RWPE1 (cell line): Measurements from ENCODE around the gene UFSP1.
"Not testable (repeated sequence)": the region's sequence is repeated elsewhere in the genome, so short reads cannot be mapped to it uniquely, and the experiment has no call there.

ENCODE experiments used
- CTCF ChIA-PET: fragments of 350-600 bp; sonication (Branson Sonifier 250); formaldehyde crosslinking; extraction: SDS; loops from one replicate; lab custom pipeline; 2021; lab: Yijun Ruan, JAX
- POLR2A ChIA-PET: fragments of 400-600 bp; formaldehyde crosslinking; extraction: SDS; loops from one replicate; lab custom pipeline; 2020; ENCODE audit warnings: antibody characterized with exemption; ENCODE audit not compliant: low non-redundant PET; lab: Yijun Ruan, JAX
- DNase-seq: peaks from one replicate; pipeline ENCODE4 v3.0.0; 2012; ENCODE audit warnings: low spot score
- H3K27ac ChIP-seq: fragments of 450-650 bp; 2 replicates; pipeline ENCODE4 v1.5.1; 2017
- TF ChIP-seq, protein P1 (sequence below): fragments of 450-650 bp; conservative IDR thresholded peaks from 2 replicates; pipeline ENCODE4 v1.5.1; 2017; ENCODE audit warnings: low read depth, mild to moderate bottlenecking

Gene UFSP1

GRCh38 chr7:100888988-100889750, at the start of gene UFSP1:
Gene UFSP1 (minus strand): TSS chr7:100889715. CDS start chr7:100889271, 444 bp downstream.
- DNase-seq: no peak
- ChIA-PET CTCF (interaction anchor here (0.6 to 1.1 kb wide), 4 partner anchors 77 to 394 kb away, joined by 3 to 4 read pairs (median 3); no protein-coding TSS in a partner anchor), POLR2A (interaction anchor here (0.6 to 1.4 kb wide), 9 partner anchors 13 to 355 kb away, joined by 3 to 8 read pairs (median 3); partner anchors contain the start of genes SRRT and TRIP6)
- peak within 1 kb of the TSS; percentile 93 for H3K27ac ChIP-seq
- TF ChIP-seq, protein P1, sequence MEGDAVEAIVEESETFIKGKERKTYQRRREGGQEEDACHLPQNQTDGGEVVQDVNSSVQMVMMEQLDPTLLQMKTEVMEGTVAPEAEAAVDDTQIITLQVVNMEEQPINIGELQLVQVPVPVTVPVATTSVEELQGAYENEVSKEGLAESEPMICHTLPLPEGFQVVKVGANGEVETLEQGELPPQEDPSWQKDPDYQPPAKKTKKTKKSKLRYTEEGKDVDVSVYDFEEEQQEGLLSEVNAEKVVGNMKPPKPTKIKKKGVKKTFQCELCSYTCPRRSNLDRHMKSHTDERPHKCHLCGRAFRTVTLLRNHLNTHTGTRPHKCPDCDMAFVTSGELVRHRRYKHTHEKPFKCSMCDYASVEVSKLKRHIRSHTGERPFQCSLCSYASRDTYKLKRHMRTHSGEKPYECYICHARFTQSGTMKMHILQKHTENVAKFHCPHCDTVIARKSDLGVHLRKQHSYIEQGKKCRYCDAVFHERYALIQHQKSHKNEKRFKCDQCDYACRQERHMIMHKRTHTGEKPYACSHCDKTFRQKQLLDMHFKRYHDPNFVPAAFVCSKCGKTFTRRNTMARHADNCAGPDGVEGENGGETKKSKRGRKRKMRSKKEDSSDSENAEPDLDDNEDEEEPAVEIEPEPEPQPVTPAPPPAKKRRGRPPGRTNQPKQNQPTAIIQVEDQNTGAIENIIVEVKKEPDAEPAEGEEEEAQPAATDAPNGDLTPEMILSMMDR: no peak

GRCh38 chr7:100936167-100936566, 46.7 kb upstream of the UFSP1 start:
- DNase-seq, POLR2A ChIA-PET: not testable (repeated sequence)
- CTCF ChIA-PET: interaction anchor here (1.0 kb wide), 1 partner anchor 30 kb away, joined by 3 read pairs; no protein-coding TSS in a partner anchor

GRCh38 chr7:100935381-100935780, 45.9 kb upstream of the UFSP1 start:
- H3K27ac ChIP-seq, POLR2A ChIA-PET, CTCF ChIA-PET, DNase-seq: not testable (repeated sequence)

More at GRCh38 chr7:100936167-100936566, 46.7 kb upstream of the UFSP1 start:
- H3K27ac ChIP-seq: not testable (repeated sequence)

DNA sequence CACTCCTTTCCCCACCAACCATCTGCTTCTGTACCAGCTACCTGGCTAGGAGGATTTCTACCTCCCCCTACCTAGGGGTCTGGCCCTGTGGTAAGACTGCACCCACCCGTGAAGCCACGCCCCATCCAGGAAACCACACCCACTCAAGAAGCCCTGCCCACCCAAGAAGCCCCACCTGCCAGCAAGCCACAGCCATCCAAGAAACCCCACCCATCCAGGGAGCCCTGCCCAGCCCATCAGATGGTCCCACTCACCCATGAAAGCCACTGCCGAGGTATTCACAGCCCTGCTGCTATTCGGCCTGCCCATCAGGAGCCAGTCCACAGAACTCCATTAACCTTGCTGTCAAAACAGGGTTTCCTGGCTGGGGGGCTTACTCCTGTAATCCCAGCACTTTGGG, 44.2 kb upstream of the UFSP1 start:
- TF ChIP-seq, protein P1: no peak
- ChIA-PET POLR2A (no interaction called here), CTCF (no interaction called here)
- H3K27ac ChIP-seq: no peak overlapping the region
- DNase-seq: no peak

- TF ChIP-seq, protein P1: no peak
- DNase-seq: no peak
- no peak overlapping the region for H3K27ac ChIP-seq
- POLR2A ChIA-PET: no interaction called here
- CTCF ChIA-PET: interaction anchor here (0.6 kb wide), 1 partner anchor 26 kb away, joined by 3 read pairs; no protein-coding TSS in a partner anchor
Measured at GRCh38 chr7:100929808-100930174, 40.3 kb upstream of the UFSP1 start.

- CTCF ChIA-PET, POLR2A ChIA-PET, DNase-seq, H3K27ac ChIP-seq: not testable (repeated sequence)
Measured at GRCh38 chr7:100923616-100924015, 34.1 kb upstream of the UFSP1 start.

DNA sequence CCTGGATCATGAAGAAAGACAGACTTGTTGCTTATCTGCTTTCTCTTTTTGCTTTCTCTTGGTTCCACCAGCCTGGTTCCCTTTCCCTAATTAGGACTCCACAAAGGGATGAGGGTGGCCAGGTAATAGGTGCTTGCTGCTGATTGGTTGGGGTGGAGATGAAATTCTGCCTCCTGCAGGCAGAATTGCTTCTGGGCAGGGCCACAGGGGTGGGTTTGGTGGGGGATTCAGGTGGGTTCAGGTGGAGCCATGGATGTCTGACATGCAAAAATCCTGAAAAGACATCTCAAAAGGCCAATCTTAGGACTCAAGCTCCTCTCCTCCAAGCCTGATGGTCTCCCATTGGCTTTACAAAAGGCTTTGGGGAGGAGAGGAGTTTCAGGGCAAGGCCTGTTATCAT, 31.5 kb upstream of the UFSP1 start:
- no peak for DNase-seq
- CTCF ChIA-PET: interaction anchor here (0.5 to 0.7 kb wide), 3 partner anchors 52 to 1309 kb away, joined by 3 to 4 read pairs (median 3); no protein-coding TSS in a partner anchor
- POLR2A ChIA-PET: no interaction called here
- TF ChIP-seq, protein P1: no peak
- H3K27ac ChIP-seq: no peak overlapping the region

DNA sequence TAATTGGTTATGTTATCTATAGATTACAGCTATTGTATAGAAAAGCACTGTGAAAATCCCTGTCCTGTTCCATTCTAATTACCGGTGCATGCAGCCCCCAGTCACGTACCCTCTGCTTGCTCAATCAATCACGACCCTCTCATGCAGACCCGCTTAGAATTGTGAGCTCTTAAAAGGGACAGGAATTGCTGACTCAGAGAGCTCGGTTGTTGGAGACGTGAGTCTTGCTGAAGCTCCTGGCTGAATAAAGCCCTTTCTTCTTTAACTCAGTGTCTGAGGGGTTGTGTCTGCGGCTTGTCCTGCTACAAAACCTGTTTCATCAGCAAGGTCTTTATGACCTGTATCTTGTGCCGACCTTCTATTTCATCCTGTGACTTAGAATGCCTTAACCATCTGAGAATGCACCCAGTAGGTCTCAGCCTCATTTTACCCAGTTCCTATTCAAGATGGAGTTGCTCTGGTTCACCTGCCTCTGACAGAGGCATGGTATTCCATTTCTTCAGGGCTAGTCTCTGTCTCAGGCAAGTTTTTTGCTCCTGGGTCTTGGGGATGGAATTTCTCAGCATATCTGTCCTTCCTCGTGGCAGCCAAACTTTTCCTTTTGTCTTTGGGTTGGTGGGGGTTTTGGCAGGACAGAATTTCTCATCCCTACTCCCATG, 30.4 kb upstream of the UFSP1 start:
- H3K27ac ChIP-seq, CTCF ChIA-PET, DNase-seq, POLR2A ChIA-PET: not testable (repeated sequence)

DNA sequence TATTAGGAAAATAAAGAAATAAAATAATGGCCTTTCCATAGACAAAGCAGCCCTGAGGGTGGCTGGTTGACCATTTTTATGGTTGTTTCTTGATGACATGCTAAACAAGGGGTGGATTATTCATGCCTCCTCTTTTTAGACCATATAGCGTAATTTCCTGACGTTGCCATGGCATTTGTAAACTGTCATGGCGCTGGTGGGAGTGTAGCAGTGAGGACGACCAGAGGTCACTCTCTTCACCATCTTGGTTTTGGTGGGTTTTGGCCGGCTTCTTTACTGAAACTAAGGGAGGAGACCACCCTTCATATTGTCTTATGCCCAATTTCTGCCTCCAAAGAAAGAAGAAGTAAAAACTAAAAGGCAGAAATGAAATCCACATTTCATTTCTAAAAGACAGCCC, 29.8 kb upstream of the UFSP1 start:
- DNase-seq, H3K27ac ChIP-seq, POLR2A ChIA-PET: not testable (repeated sequence)
- CTCF ChIA-PET: interaction anchor here (0.7 kb wide), 1 partner anchor 149 kb away, joined by 3 read pairs; no protein-coding TSS in a partner anchor
